HL-60 (cell line): ENCODE measurements around the gene DLEC1.

ENCODE experiments used
- DNase-seq, 2 experiments: peaks; one replicate each; pipeline ENCODE4 v3.0.0-alpha.2; 2010 to 2020; ENCODE audit warnings: low read depth in 1 of 2, low spot score in 1 of 2
- H3K27ac ChIP-seq: fragments of 250-450 bp; sonication (Bioruptor Pico); replicated peaks from 2 replicates; pipeline ENCODE4 v1.5.1; 2020; ENCODE audit warnings: mild to moderate bottlenecking, moderate library complexity
- H3K27me3 ChIP-seq: fragments of 250-450 bp; sonication (Bioruptor Pico); 2 replicates; pipeline ENCODE4 v1.5.1; 2021; ENCODE audit warnings: mild to moderate bottlenecking, moderate library complexity; ENCODE audit not compliant: insufficient read depth, poor library complexity, severe bottlenecking
- H3K4me3 ChIP-seq: replicated peaks from 2 replicates; pipeline ENCODE4 v1.5.1; 2011; ENCODE audit warnings: mild to moderate bottlenecking, control low read depth, low read length; ENCODE audit not compliant: insufficient read depth
- GABPA ChIP-seq: IDR thresholded peaks from 2 replicates; pipeline ENCODE4 v1.6.1; 2012; ENCODE audit warnings: low read depth
- POLR2AphosphoS5 ChIP-seq: IDR thresholded peaks from 2 replicates; pipeline ENCODE4 v1.6.1; 2012; ENCODE audit warnings: low read depth
- REST ChIP-seq: IDR thresholded peaks from 2 replicates; pipeline ENCODE4 v1.6.1; 2012; ENCODE audit warnings: low read depth; ENCODE audit not compliant: insufficient replicate concordance
- SPI1 ChIP-seq: IDR thresholded peaks from 2 replicates; pipeline ENCODE4 v1.6.1; 2012; ENCODE audit warnings: low read depth, mild to moderate bottlenecking, borderline replicate concordance
- TF ChIP-seq, protein P1 (sequence below): IDR thresholded peaks from one replicate; pipeline ENCODE4 v1.5.1; 2011; ENCODE audit warnings: low read length, control low read depth, inconsistent platforms; ENCODE audit not compliant: insufficient read depth

DLEC1 gene

DNA sequence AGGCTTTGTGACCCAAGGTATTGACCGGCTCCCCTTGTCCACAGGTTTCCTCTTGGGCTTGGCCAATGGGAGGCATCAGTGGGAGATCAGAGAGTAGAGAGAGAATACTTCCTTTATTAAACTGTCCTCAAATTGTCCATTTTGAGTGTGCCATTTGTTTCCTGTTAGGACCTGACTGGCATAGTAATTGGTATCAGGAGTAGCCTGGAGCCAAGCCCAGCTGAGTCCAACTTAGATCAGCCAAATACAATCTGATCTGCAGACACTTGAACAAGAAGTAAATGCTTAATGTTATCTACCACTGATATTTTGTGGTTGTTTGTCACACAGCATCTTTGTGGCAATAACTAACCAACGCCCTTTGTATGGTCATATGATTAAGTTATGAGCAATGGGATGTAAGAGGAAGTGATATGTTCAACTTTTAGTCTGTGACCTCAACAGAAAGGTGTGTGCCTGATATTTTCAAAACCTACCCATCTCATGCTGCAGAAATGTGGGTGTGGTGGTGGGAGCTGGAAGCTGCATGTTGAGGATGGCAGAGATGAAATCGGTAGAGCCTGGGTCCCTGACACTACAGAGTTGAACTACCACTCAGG lies 112.8 kb downstream of the DLEC1 start:
- Histone ChIP-seq H3K4me3 (no peak overlapping the region), H3K27me3 (no peaks in the 10 kb centered on the region), H3K27ac (peak overlapping the region; percentile 26)
- TF ChIP-seq SPI1 (peak; percentile 55; the same call in 1 of the 2 replicates), GABPA (no peak)
- peak in 1 of 2 experiments; percentile 39 for DNase-seq

DNA sequence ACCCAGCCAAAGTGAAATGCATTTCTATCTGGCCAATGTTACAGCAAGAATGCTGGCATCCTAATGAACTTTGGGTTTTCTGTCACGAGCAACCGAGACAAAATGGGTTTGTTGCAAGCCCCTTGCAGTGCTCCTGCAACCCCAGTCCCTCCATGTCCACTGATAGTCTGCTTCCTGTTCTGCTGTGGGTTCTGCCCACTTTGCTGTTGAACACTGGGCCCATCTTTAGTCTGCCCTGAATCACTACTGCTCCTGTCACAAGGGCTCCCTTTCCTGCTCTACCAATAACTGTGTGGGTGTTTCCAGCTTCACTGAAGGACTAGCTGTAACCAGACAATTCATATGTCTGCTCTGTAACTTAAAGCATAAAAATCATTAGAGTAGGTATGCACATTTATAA lies 113.6 kb downstream of the DLEC1 start:
- TF ChIP-seq REST (no peak), POLR2AphosphoS5 (no peak), GABPA (no peak), SPI1 (no peak)
- TF ChIP-seq, protein P1, sequence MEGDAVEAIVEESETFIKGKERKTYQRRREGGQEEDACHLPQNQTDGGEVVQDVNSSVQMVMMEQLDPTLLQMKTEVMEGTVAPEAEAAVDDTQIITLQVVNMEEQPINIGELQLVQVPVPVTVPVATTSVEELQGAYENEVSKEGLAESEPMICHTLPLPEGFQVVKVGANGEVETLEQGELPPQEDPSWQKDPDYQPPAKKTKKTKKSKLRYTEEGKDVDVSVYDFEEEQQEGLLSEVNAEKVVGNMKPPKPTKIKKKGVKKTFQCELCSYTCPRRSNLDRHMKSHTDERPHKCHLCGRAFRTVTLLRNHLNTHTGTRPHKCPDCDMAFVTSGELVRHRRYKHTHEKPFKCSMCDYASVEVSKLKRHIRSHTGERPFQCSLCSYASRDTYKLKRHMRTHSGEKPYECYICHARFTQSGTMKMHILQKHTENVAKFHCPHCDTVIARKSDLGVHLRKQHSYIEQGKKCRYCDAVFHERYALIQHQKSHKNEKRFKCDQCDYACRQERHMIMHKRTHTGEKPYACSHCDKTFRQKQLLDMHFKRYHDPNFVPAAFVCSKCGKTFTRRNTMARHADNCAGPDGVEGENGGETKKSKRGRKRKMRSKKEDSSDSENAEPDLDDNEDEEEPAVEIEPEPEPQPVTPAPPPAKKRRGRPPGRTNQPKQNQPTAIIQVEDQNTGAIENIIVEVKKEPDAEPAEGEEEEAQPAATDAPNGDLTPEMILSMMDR: no peak
- Histone ChIP-seq H3K27me3 (no peaks in the 10 kb centered on the region), H3K27ac (no peak overlapping the region), H3K4me3 (no peak overlapping the region)
- DNase-seq: no peak

DNA sequence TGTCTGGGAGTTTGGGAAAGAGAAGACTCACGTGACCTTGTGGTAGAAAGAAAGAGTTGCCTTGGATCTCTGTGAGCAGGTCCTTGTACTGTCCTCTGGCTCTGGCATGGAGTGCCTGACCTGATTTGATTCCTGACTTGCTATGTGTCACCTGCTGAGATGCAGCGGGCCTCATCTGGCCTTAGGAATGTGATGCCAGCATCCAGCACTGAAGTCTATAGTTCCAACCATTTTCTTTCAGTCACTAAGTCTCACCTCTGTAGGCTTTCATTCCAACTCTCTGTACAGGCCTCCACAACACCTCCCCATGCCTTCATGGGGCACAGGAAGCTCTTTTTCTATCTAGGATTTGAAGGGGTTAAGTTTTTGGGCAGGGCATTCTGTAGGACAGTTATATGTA lies 114.2 kb downstream of the DLEC1 start:
- no peak overlapping the region for H3K4me3 ChIP-seq
- H3K27ac ChIP-seq: no peak overlapping the region
- DNase-seq: no peak
- no peaks in the 10 kb centered on the region for H3K27me3 ChIP-seq
- TF ChIP-seq SPI1: no peak
- TF ChIP-seq GABPA: no peak
- TF ChIP-seq REST: no peak
- no peak for TF ChIP-seq POLR2AphosphoS5
- TF ChIP-seq, protein P1: no peak

DNA sequence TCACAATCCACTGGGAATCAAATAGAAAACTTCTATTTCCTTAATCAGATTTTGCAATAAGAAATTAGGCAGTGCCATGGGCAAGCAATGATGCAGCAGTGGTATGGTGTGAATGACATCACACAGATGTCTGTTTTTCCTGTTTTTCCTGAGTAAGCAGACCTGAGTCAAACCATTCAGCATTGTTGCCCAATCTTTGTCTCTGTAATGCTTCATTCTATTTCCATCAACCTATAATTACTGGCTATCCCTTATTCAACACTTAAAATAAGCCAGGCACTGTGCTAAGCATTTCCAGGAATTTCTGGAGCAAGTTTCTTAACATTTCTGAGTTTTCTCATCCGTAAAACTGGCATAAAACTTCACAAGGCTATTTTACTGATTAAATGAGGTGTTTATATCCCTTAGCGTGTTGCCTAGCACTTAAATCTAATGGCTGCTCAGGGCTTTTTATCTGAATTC lies 115.1 kb downstream of the DLEC1 start:
- Histone ChIP-seq H3K4me3 (no peak overlapping the region), H3K27ac (no peak overlapping the region), H3K27me3 (no peaks in the 10 kb centered on the region)
- TF ChIP-seq POLR2AphosphoS5 (no peak), REST (no peak), GABPA (no peak), SPI1 (no peak)
- TF ChIP-seq, protein P1: no peak
- DNase-seq: peak in 1 of 2 experiments; percentile 40
